PFSK-1 (cell line): Measurements from ENCODE around the gene MRPS25.
A peak's percentile ranks its signal among the peaks of the same experiment; 100 is the strongest.

Experiments used
- FOXP2 ChIP-seq: optimal IDR thresholded peaks from 2 replicates; pipeline ENCODE3; 2011; ENCODE audit warnings: borderline replicate concordance, control low read depth, inconsistent platforms; ENCODE audit not compliant: insufficient read depth; ENCODE audit errors: extremely low read length, extremely low read depth
- POLR2AphosphoS5 ChIP-seq: IDR thresholded peaks from 2 replicates; pipeline ENCODE4 v1.6.1; 2012; ENCODE audit warnings: low read depth, mild to moderate bottlenecking, control low read depth, low read length, moderate library complexity
- SIN3A ChIP-seq: IDR thresholded peaks from 2 replicates; pipeline ENCODE4 v1.6.1; 2012; ENCODE audit warnings: mild to moderate bottlenecking, low read length, moderate library complexity, borderline replicate concordance; ENCODE audit not compliant: insufficient read depth
- TAF1 ChIP-seq: IDR thresholded peaks from 2 replicates; pipeline ENCODE4 v1.6.1; 2012; ENCODE audit warnings: low read length, control low read depth, borderline replicate concordance; ENCODE audit not compliant: insufficient read depth
- TF ChIP-seq, protein P1 (sequence below), 2 experiments: IDR thresholded peaks; 2 replicates each; pipeline versions ENCODE4 v1.6.1 to v1.8.0; 2011 to 2012; ENCODE audit warnings: low read depth in 2 of 2, low read length in 2 of 2, control low read depth in 1 of 2, inconsistent platforms in 1 of 2, mild to moderate bottlenecking in 1 of 2, moderate library complexity in 1 of 2; ENCODE audit not compliant: insufficient read depth in 1 of 2

MRPS25 gene

DNA sequence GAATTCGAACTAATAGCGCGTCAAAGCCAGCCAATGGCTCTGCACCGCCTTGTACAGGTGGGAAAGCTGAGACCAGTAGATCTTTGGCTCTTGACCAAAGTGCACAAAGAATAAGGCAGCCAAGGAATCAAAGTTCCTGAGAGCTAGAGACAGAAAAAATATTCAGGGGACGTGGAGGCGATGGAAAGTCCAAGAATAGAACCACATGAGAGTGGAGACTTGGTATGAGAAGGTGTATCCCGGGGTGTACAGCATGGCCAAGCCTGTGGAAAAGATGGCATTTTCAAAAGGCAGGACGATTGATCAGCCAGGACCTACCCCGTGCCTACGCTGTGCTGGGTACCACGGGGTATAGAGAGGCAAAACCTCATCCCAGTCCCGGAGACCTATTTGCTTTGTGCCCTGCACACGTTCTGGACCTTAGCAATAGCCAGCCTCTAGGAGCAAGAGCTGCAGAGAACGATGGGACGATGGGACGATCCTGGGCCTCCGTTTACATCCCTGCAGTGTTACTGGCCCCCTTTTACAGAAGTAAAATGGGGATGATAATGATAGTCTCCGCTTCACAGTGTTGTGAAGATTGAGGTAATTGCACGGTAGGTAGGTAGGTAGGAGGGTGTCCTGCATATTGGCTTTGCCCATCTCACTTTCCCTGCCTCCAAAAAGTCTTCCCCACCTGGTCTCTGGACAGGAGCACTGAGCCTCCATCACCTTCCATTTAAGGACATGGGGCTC, 34.4 kb upstream of the MRPS25 start:
- TF ChIP-seq FOXP2 = no peak
- TF ChIP-seq POLR2AphosphoS5 = no peak
- TF ChIP-seq TAF1 = no peak
- TF ChIP-seq, protein P1, sequence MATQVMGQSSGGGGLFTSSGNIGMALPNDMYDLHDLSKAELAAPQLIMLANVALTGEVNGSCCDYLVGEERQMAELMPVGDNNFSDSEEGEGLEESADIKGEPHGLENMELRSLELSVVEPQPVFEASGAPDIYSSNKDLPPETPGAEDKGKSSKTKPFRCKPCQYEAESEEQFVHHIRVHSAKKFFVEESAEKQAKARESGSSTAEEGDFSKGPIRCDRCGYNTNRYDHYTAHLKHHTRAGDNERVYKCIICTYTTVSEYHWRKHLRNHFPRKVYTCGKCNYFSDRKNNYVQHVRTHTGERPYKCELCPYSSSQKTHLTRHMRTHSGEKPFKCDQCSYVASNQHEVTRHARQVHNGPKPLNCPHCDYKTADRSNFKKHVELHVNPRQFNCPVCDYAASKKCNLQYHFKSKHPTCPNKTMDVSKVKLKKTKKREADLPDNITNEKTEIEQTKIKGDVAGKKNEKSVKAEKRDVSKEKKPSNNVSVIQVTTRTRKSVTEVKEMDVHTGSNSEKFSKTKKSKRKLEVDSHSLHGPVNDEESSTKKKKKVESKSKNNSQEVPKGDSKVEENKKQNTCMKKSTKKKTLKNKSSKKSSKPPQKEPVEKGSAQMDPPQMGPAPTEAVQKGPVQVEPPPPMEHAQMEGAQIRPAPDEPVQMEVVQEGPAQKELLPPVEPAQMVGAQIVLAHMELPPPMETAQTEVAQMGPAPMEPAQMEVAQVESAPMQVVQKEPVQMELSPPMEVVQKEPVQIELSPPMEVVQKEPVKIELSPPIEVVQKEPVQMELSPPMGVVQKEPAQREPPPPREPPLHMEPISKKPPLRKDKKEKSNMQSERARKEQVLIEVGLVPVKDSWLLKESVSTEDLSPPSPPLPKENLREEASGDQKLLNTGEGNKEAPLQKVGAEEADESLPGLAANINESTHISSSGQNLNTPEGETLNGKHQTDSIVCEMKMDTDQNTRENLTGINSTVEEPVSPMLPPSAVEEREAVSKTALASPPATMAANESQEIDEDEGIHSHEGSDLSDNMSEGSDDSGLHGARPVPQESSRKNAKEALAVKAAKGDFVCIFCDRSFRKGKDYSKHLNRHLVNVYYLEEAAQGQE (IDR thresholded peaks at IDR 0.05; ENCODE audit: insufficient read depth in 1 of 2, low read depth in 2 of 2, low read length in 2 of 2) = no peak
- TF ChIP-seq SIN3A = no peak

DNA sequence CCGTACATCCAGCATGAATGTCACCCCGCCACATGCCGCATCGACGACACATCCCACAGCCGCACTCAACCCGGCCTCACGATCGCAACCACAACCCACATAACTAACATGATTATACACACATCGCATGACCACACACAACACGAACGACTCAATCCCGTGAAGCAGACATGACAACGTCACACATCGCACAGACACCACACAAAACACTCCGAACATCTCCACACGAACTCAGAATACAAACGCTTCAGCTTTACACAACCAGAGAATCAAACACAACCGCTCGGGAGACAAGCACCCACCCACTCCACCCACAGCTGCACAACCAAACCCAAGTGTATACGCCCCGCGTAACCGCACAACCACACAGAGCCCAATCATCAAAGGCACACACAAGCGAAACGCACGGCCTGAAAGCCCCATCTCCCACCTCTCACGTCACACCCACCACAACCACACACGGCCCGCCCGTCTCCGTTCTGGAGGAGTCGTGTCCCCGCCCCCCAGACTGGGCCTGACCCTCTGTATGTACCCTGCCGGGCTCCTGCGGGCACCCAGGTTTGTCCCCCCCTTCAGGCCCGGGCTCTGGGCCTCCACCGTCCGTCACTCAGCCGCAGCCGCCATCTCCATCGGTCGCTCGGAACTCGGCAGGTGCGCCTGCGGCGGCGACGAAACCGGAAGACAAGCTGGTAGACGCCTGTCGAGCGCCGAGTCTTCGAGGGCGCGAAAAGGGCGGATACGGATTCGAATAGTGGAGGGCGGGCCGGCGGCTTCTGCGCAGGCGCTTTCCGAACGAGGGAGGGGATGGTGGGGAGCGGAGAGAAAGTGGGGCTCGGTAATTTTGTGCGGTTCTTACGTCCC, 33.6 kb upstream of the MRPS25 start, which contains the start of gene RBSN:
Gene RBSN (minus strand): TSS at position 646 of the 861 bp plus-strand sequence. CDS start 3,028 bp downstream, outside the sequence.
- peak; percentile 62; the same call in 1 of the 2 replicates for TF ChIP-seq POLR2AphosphoS5
- peak; percentile 85 for TF ChIP-seq FOXP2
- TF ChIP-seq SIN3A = no peak
- peak; percentile 83; the same call in 1 of the 2 replicates for TF ChIP-seq TAF1
- TF ChIP-seq, protein P1 (IDR thresholded peaks at IDR 0.05; ENCODE audit: insufficient read depth in 1 of 2, low read depth in 2 of 2, low read length in 2 of 2) = peak in 1 of 2 experiments; percentile 10; a peak in 1 of 4 replicates

DNA sequence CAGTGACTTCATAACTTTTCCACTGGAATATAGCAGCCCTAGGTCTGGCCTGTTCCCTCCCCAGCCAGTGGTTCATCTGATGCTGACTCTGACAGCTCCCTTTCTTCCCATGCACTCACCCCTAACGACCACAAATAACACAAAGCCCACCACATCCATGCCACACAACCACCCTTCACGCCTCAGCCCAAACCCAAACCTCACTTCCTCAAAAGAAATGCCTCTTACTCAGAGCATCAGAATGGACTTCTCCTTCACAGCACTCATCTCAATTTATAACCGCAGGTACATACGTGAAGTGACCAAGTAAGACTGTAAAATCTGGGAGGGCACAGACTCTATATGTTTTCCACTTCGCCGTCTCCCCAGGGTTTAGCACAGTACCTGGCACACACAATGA, 32.8 kb upstream of the MRPS25 start:
- TF ChIP-seq, protein P1 (IDR thresholded peaks at IDR 0.05; ENCODE audit: insufficient read depth in 1 of 2, low read depth in 2 of 2, low read length in 2 of 2) = no peak
- no peak for TF ChIP-seq SIN3A
- TF ChIP-seq FOXP2 = no peak

DNA sequence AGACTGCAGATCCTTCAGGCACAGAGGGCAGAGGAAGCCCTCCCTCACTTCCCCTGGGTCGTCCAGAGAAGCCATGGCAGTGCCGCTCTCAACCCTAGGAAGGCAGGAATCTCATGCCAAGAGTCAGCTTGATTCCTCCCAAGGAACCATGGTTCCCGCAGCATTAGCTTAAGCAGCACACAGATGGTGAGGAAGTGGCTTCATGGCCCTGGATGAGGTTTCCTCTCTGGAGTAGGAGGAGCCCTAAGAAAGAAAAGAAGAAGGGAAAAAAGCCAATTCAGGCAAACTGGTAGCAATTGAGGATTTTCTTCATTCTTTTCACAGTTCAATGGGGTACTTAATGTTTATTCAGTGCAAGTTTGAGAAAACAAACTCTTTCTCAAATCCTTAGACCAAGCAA, 30.9 kb upstream of the MRPS25 start:
- TF ChIP-seq, protein P1 (IDR thresholded peaks at IDR 0.05; ENCODE audit: insufficient read depth in 1 of 2, low read depth in 2 of 2, low read length in 2 of 2) = no peak
- TF ChIP-seq SIN3A (no peak), FOXP2 (no peak), TAF1 (no peak), POLR2AphosphoS5 (no peak)
